NT2/D1 (cell line): Measurements from ENCODE around the gene MAN1B1.

ENCODE experiments used
- SUZ12 ChIP-seq: IDR thresholded peaks from 2 replicates; pipeline ENCODE4 v1.6.1; 2011; ENCODE audit not compliant: insufficient read length, insufficient read depth; ENCODE audit errors: extremely low read depth
- YY1 ChIP-seq: IDR thresholded peaks from 2 replicates; pipeline ENCODE4 v1.6.1; 2011; ENCODE audit not compliant: insufficient read length, insufficient read depth
- ZNF274 ChIP-seq: IDR thresholded peaks from 2 replicates; pipeline ENCODE4 v1.6.1; 2011; ENCODE audit warnings: mild to moderate bottlenecking, low read depth, low read length

DNA sequence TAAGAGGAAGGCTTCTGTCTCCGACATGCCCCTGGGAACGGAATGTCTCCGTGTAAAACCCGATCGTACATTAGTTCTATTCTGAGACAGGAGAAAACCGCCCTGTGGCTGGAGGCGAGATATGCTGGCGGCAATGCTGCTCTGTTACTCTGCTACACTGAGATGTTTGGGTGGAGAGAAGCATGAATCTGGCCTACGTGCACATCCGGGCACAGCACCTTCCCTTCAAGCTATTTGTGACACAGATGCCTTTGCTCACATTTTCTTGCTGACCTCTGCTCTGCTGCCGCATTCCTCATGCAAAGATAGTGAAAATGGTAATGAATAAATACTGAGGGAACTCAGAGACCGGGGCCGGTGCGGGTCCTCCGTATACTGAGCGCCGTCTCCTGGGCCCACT, 29.9 kb downstream of the MAN1B1 start:
- TF ChIP-seq YY1 (no peak), ZNF274 (no peak), SUZ12 (no peak)
